ENCODE data around the gene NUPR2. TPM values are rescaled to one million over a fixed set of nuclear protein-coding genes. Genes with fewer than 3 reads are reported as not detected.

NUPR2 gene
- total RNA-seq, 1 experiment from 2014 or later = not detected

DNA sequence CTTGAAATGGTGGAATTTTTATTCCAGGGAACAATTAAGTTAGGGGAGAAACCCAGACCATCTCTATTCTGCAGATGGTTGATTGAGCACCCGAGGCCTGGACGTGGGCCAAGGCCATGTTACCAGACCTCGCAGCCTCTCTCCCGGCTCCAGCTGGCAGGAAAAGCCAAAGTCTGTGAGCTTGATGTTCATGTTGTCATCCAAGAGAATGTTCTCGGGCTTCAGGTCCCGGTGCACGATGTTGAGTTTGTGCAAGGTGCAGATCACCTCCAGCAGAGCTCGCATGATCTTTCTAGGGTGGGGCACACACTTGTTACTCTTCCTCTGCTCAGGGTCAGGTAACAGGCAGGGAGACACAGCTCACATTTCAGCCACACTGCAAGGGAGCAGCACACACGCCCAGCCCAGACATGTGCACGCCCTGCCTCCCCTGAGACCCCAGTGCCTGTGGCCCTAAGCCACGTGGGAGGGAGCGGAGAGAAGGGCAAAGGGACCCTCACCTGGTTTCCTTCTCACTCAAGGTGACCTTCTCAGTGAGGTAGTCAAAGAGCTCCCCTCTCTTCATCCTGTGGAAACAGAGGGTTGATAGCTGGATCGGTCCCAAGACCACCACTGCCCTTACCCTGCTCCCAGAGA, 32.9 kb downstream of the NUPR2 start:
- H3K18ac ChIP-seq (ENCODE audit: insufficient read length, low read depth, low read length) = no peak overlapping the region
- H3T11ph ChIP-seq (ENCODE audit: low read length) = no peak overlapping the region
- no peaks in the 10 kb centered on the region for H4K20me1 ChIP-seq (ENCODE audit: control insufficient read depth, insufficient read depth, insufficient read length)
- H3K27ac ChIP-seq (ENCODE audit: insufficient read length, low read depth, low read length) = no peak overlapping the region
- DNase-seq = no peak
- Mint-ChIP-seq H3K9me3 (no peaks in the 10 kb centered on the region; a peak in 1 of 5 replicates), H3K36me3 (ENCODE audit: insufficient read depth in 1 of 3, low read depth in 3 of 3) (peaks cover 11 to 34% (median 26%) of the 10 kb centered on the region in 3 experiments; a peak in 6 of 7 replicates), H3K27ac (peak overlapping the region in 2 of 3 experiments; percentile 33 to 83; a peak in 3 of 7 replicates), H3K4me1 (no peaks in the 10 kb centered on the region), H3K27me3 (ENCODE audit: low read depth) (no peaks in the 10 kb centered on the region), H3K4me3 (no peak overlapping the region)
- H2AK5ac ChIP-seq (ENCODE audit: insufficient read length, low read length) = no peak overlapping the region
- no peak overlapping the region for H3K14ac ChIP-seq (ENCODE audit: insufficient read depth, low read length)
- peak overlapping the region; percentile 10 for H4K5ac ChIP-seq (ENCODE audit: insufficient read length, low read depth, low read length)
- H2BK20ac ChIP-seq (ENCODE audit: low read depth, low read length, poor library complexity, severe bottlenecking) = no peak overlapping the region
- H4K91ac ChIP-seq (ENCODE audit: insufficient read length, low read depth, low read length) = no peak overlapping the region
- H2BK12ac ChIP-seq (ENCODE audit: insufficient read length, low read depth, low read length) = no peak overlapping the region
- TF ChIP-seq, protein P1, sequence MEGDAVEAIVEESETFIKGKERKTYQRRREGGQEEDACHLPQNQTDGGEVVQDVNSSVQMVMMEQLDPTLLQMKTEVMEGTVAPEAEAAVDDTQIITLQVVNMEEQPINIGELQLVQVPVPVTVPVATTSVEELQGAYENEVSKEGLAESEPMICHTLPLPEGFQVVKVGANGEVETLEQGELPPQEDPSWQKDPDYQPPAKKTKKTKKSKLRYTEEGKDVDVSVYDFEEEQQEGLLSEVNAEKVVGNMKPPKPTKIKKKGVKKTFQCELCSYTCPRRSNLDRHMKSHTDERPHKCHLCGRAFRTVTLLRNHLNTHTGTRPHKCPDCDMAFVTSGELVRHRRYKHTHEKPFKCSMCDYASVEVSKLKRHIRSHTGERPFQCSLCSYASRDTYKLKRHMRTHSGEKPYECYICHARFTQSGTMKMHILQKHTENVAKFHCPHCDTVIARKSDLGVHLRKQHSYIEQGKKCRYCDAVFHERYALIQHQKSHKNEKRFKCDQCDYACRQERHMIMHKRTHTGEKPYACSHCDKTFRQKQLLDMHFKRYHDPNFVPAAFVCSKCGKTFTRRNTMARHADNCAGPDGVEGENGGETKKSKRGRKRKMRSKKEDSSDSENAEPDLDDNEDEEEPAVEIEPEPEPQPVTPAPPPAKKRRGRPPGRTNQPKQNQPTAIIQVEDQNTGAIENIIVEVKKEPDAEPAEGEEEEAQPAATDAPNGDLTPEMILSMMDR (conservative IDR thresholded peaks at IDR 0.05) = no peak
- H4K8ac ChIP-seq (replicated peaks; ENCODE audit: insufficient read length, low read depth, low read length) = no peak overlapping the region
- no peaks in the 10 kb centered on the region for H3K23me2 ChIP-seq (ENCODE audit: insufficient read length, low read depth, low read length, poor library complexity, severe bottlenecking)
- H3K56ac ChIP-seq (ENCODE audit: insufficient read length, low read depth, low read length) = no peak overlapping the region
- no peak overlapping the region for H2BK5ac ChIP-seq (ENCODE audit: insufficient read length, low read length)
- no peak overlapping the region for H3K23ac ChIP-seq (ENCODE audit: insufficient read length, low read depth, low read length)
- WGBS (ENCODE audit: extremely low coverage, insufficient read length, low lambda C conversion rate) = no CpG with 5 or more reads among the region's 13 CpGs
- H3K4ac ChIP-seq (ENCODE audit: low read depth, low read length) = no peak overlapping the region
- no peaks in the 10 kb centered on the region for H3K9me3 ChIP-seq (ENCODE audit: control insufficient read depth, low read depth, low read length)
- no peak overlapping the region for H2AFZ ChIP-seq (ENCODE audit: low read length)
- no peak overlapping the region for H2BK120ac ChIP-seq (ENCODE audit: low read depth, low read length, poor library complexity, severe bottlenecking)
- no peaks in the 10 kb centered on the region for H3K27me3 ChIP-seq (ENCODE audit: insufficient read depth, low read length)
- no peaks in the 10 kb centered on the region for H3K79me2 ChIP-seq (ENCODE audit: insufficient read depth, low read length)
- no peak overlapping the region for H2BK15ac ChIP-seq (ENCODE audit: low read depth, low read length)
- no peak overlapping the region for H3K9ac ChIP-seq (ENCODE audit: extremely low read depth, insufficient read length, low read length)
- no peaks in the 10 kb centered on the region for H3K79me1 ChIP-seq (ENCODE audit: insufficient read depth, low read depth, low read length, poor library complexity, severe bottlenecking)
- H3K4me1 ChIP-seq (ENCODE audit: insufficient read depth, low read length) = no peaks in the 10 kb centered on the region
- no peak overlapping the region for H3K4me2 ChIP-seq (ENCODE audit: insufficient read depth, insufficient read length, low read length)
